ENCODE measurements around the gene C6orf136. TPM values are rescaled to one million over a fixed set of nuclear protein-coding genes. Genes with fewer than 3 reads are reported as not detected.

Gene C6orf136
- total RNA-seq, 2 donors from 2014 or later = 17.9 to 24.3 TPM

DNA sequence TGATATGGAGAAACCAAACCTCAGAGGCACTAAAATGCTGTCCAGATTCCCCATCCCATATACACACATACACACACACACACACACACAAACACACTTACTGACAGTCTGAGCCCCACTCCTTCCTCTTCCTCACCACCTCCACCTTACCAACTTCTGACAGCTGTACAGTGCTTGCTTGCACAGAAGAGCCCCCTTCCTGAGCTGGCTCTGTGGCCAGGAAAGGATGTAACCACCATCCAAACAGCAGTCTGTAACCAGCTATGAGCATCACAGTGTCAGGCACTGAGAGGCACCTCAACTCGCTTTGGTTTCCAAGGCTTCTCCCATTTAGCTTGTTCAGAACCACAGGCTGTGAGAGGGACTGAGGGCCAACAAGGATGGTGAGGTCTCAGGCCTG is 5.9 kb upstream of the C6orf136 start:
- no peaks in the 10 kb centered on the region for H3K27me3 Mint-ChIP-seq (ENCODE audit: insufficient read depth)
- WGBS, 2 experiments (ENCODE audit: insufficient coverage in 1 of 2, insufficient read length in 1 of 2) = 90 to 100% methylated on average over 1 of the region's 1 CpG
- H3K9me3 Mint-ChIP-seq = no peaks in the 10 kb centered on the region
- H3K4me3 Mint-ChIP-seq = no peak overlapping the region
- Histone ChIP-seq H3K9ac (ENCODE audit: extremely low read depth, low read length, poor library complexity, severe bottlenecking) (no peak overlapping the region), H3K4me3 (ENCODE audit: low read length) (no peak overlapping the region), H3K4me1 (ENCODE audit: control insufficient read depth, insufficient read depth, low read length) (peaks cover under 1% of the 10 kb centered on the region), H3K9me3 (ENCODE audit: control insufficient read depth, low read length) (no peaks in the 10 kb centered on the region), H3K27me3 (ENCODE audit: control insufficient read depth, insufficient read depth, low read length, poor library complexity, severe bottlenecking) (no peaks in the 10 kb centered on the region), H3K27ac (ENCODE audit: low read depth, low read length) (no peak overlapping the region), H3K36me3 (ENCODE audit: control insufficient read depth, insufficient read depth, low read length) (peaks cover 73% of the 10 kb centered on the region)
- H3K27ac Mint-ChIP-seq = no peak overlapping the region
- H3K4me1 Mint-ChIP-seq = peaks cover 5% of the 10 kb centered on the region
- DNase-seq = no peak
- peaks cover 63% of the 10 kb centered on the region for H3K36me3 Mint-ChIP-seq (ENCODE audit: low read depth)
- TF ChIP-seq CTCF (conservative IDR thresholded peaks at IDR 0.05) = no peak

- H3K27ac ChIP-seq (ENCODE audit: low read depth, low read length) = no peak overlapping the region
- 82 to 96% methylated on average over 2 of the region's 2 CpGs for WGBS, 2 experiments (ENCODE audit: insufficient coverage in 1 of 2, insufficient read length in 1 of 2)
- no peaks in the 10 kb centered on the region for H3K9me3 ChIP-seq (ENCODE audit: control insufficient read depth, low read length)
- peaks cover 67% of the 10 kb centered on the region for H3K36me3 ChIP-seq (ENCODE audit: control insufficient read depth, insufficient read depth, low read length)
- Mint-ChIP-seq H3K27me3 (ENCODE audit: insufficient read depth) (no peaks in the 10 kb centered on the region), H3K9me3 (no peaks in the 10 kb centered on the region), H3K4me1 (peaks cover 18% of the 10 kb centered on the region), H3K4me3 (no peak overlapping the region), H3K36me3 (ENCODE audit: low read depth) (peaks cover 51% of the 10 kb centered on the region), H3K27ac (no peak overlapping the region)
- no peak for DNase-seq
- H3K27me3 ChIP-seq (ENCODE audit: control insufficient read depth, insufficient read depth, low read length, poor library complexity, severe bottlenecking) = no peaks in the 10 kb centered on the region
- no peak for TF ChIP-seq CTCF (conservative IDR thresholded peaks at IDR 0.05)
- H3K9ac ChIP-seq (ENCODE audit: extremely low read depth, low read length, poor library complexity, severe bottlenecking) = no peak overlapping the region
- peaks cover 4% of the 10 kb centered on the region for H3K4me1 ChIP-seq (ENCODE audit: control insufficient read depth, insufficient read depth, low read length)
- H3K4me3 ChIP-seq (ENCODE audit: low read length) = no peak overlapping the region
Measured at GRCh38 chr6:30643656-30644055, 3.3 kb upstream of the C6orf136 start.

GRCh38 chr6:30644769-30645168 is 2.2 kb upstream of the C6orf136 start:
- 90 to 100% methylated on average over 2 to 5 of the region's 5 CpGs for WGBS, 2 experiments (ENCODE audit: insufficient coverage in 1 of 2, insufficient read length in 1 of 2)
- Histone ChIP-seq H3K36me3 (ENCODE audit: control insufficient read depth, insufficient read depth, low read length) (peaks cover 61% of the 10 kb centered on the region), H3K27ac (ENCODE audit: low read depth, low read length) (no peak overlapping the region), H3K9me3 (ENCODE audit: control insufficient read depth, low read length) (no peaks in the 10 kb centered on the region), H3K9ac (ENCODE audit: extremely low read depth, low read length, poor library complexity, severe bottlenecking) (no peak overlapping the region), H3K4me3 (ENCODE audit: low read length) (no peak overlapping the region), H3K4me1 (ENCODE audit: control insufficient read depth, insufficient read depth, low read length) (peaks cover 4% of the 10 kb centered on the region), H3K27me3 (ENCODE audit: control insufficient read depth, insufficient read depth, low read length, poor library complexity, severe bottlenecking) (no peaks in the 10 kb centered on the region)
- Mint-ChIP-seq H3K27me3 (ENCODE audit: insufficient read depth) (no peaks in the 10 kb centered on the region), H3K4me3 (no peak overlapping the region), H3K9me3 (no peaks in the 10 kb centered on the region), H3K36me3 (ENCODE audit: low read depth) (peaks cover 50% of the 10 kb centered on the region), H3K27ac (peak overlapping the region; percentile 13), H3K4me1 (peaks cover 18% of the 10 kb centered on the region)
- no peak for TF ChIP-seq CTCF (conservative IDR thresholded peaks at IDR 0.05)
- no peak for DNase-seq
